ENCODE data around the gene PEBP1. TPM values are rescaled to one million over a fixed set of nuclear protein-coding genes. Genes with fewer than 3 reads are reported as not detected.
A peak's percentile ranks its signal among the peaks of the same experiment; 100 is the strongest.

The PEBP1 gene
- polyA plus RNA-seq, 1 donor (not counting 4 experiments of a cell fraction or from before 2014, with no cell fraction given) = 197 TPM

- Histone ChIP-seq H3K4me2 (ENCODE audit: control insufficient read depth, extremely low read depth, insufficient read depth, low read depth, low read length) (peak overlapping the region; percentile 72), H3K9me3 (ENCODE audit: control insufficient read depth, low read depth, low read length) (no peaks in the 10 kb centered on the region), H3K4me1 (ENCODE audit: control insufficient read depth, extremely low read depth, insufficient read depth, low read length) (peaks cover 7% of the 10 kb centered on the region), H3K79me2 (ENCODE audit: control insufficient read depth, insufficient read depth, low read length) (peaks cover 29% of the 10 kb centered on the region), H3K36me3 (ENCODE audit: control insufficient read depth in 2 of 2, extremely low read depth in 1 of 2, insufficient read depth in 2 of 2, low read length in 2 of 2) (peaks cover 11 to 12% of the 10 kb centered on the region in 2 experiments), H3K27me3 (ENCODE audit: control insufficient read depth, extremely low read depth, insufficient read depth, low read length) (no peaks in the 10 kb centered on the region), H3K9ac (ENCODE audit: control insufficient read depth, extremely low read depth, insufficient read depth, low read length) (peak overlapping the region; percentile 93), H3K9me1 (ENCODE audit: control insufficient read depth, extremely low read depth, insufficient read depth, low read length) (no peaks in the 10 kb centered on the region), H3K4me3 (ENCODE audit: control insufficient read depth in 2 of 3, extremely low read depth in 1 of 3, insufficient read depth in 2 of 3, low read depth in 1 of 3, low read length in 3 of 3) (peak overlapping the region; percentile 78 to 99 (median 86)), H4K20me1 (ENCODE audit: control insufficient read depth, extremely low read depth, insufficient read depth, low read length) (no peaks in the 10 kb centered on the region), H2AFZ (ENCODE audit: control insufficient read depth, low read length) (peak overlapping the region; percentile 93), H3K27ac (ENCODE audit: control insufficient read depth, insufficient read depth, low read length) (peak overlapping the region; percentile 73)
- dilution Hi-C loops (cut with MboI; ENCODE audit: extremely low pct_ligation_motif_present, low sequenced_read_pairs) = no loop called here
- DNase-seq (ENCODE audit: low read depth, low spot score) (no peak), FAIRE-seq (no peak)
- TF ChIP-seq EZH2 (IDR thresholded peaks at IDR 0.05; ENCODE audit: low read length) = no peak
- TF ChIP-seq CTCF (optimal IDR thresholded peaks at IDR 0.05 in 1 of 3, IDR thresholded peaks at IDR 0.05 in 1 of 3, conservative IDR thresholded peaks at IDR 0.05 in 1 of 3; ENCODE audit: extremely low read depth in 1 of 3, insufficient read depth in 2 of 3, low read length in 3 of 3) = no peak
These were observed 657 bp downstream of the PEBP1 start for GRCh38 chr12:118136559-118137003.

GRCh38 chr12:118137148-118137678 is 1.3 kb downstream of the PEBP1 start:
- H2AFZ ChIP-seq (ENCODE audit: control insufficient read depth, low read length) = no peak overlapping the region
- peaks cover 7% of the 10 kb centered on the region for H3K4me1 ChIP-seq (ENCODE audit: control insufficient read depth, extremely low read depth, insufficient read depth, low read length)
- H3K79me2 ChIP-seq (ENCODE audit: control insufficient read depth, insufficient read depth, low read length) = peaks cover 29% of the 10 kb centered on the region
- peaks cover 11 to 12% of the 10 kb centered on the region in 2 experiments for H3K36me3 ChIP-seq (ENCODE audit: control insufficient read depth in 2 of 2, extremely low read depth in 1 of 2, insufficient read depth in 2 of 2, low read length in 2 of 2)
- no peak for TF ChIP-seq EZH2 (IDR thresholded peaks at IDR 0.05; ENCODE audit: low read length)
- no peaks in the 10 kb centered on the region for H3K9me3 ChIP-seq (ENCODE audit: control insufficient read depth, low read depth, low read length)
- no peaks in the 10 kb centered on the region for H3K9me1 ChIP-seq (ENCODE audit: control insufficient read depth, extremely low read depth, insufficient read depth, low read length)
- FAIRE-seq (no peak), DNase-seq (ENCODE audit: low read depth, low spot score) (no peak)
- peak overlapping the region; percentile 78 to 99 (median 86) for H3K4me3 ChIP-seq (ENCODE audit: control insufficient read depth in 2 of 3, extremely low read depth in 1 of 3, insufficient read depth in 2 of 3, low read depth in 1 of 3, low read length in 3 of 3)
- no peaks in the 10 kb centered on the region for H4K20me1 ChIP-seq (ENCODE audit: control insufficient read depth, extremely low read depth, insufficient read depth, low read length)
- H3K27me3 ChIP-seq (ENCODE audit: control insufficient read depth, extremely low read depth, insufficient read depth, low read length) = no peaks in the 10 kb centered on the region
- dilution Hi-C loops (cut with MboI; ENCODE audit: extremely low pct_ligation_motif_present, low sequenced_read_pairs) = no loop called here
- H3K9ac ChIP-seq (ENCODE audit: control insufficient read depth, extremely low read depth, insufficient read depth, low read length) = peak overlapping the region; percentile 93
- peak overlapping the region; percentile 73 for H3K27ac ChIP-seq (ENCODE audit: control insufficient read depth, insufficient read depth, low read length)
- peak overlapping the region; percentile 72 for H3K4me2 ChIP-seq (ENCODE audit: control insufficient read depth, extremely low read depth, insufficient read depth, low read depth, low read length)

GRCh38 chr12:118140825-118141224 is 4.9 kb downstream of the PEBP1 start:
- H3K4me3 ChIP-seq (ENCODE audit: control insufficient read depth in 2 of 3, extremely low read depth in 1 of 3, insufficient read depth in 2 of 3, low read depth in 1 of 3, low read length in 3 of 3) = no peak overlapping the region
- dilution Hi-C loops (cut with MboI; ENCODE audit: extremely low pct_ligation_motif_present, low sequenced_read_pairs) = no loop called here
- no peak overlapping the region for H3K27ac ChIP-seq (ENCODE audit: control insufficient read depth, insufficient read depth, low read length)
- DNase-seq (ENCODE audit: low read depth, low spot score) = no peak
- H3K79me2 ChIP-seq (ENCODE audit: control insufficient read depth, insufficient read depth, low read length) = peaks cover 28% of the 10 kb centered on the region
- no peaks in the 10 kb centered on the region for H4K20me1 ChIP-seq (ENCODE audit: control insufficient read depth, extremely low read depth, insufficient read depth, low read length)
- H3K4me1 ChIP-seq (ENCODE audit: control insufficient read depth, extremely low read depth, insufficient read depth, low read length) = peaks cover 4% of the 10 kb centered on the region
- TF ChIP-seq EZH2 (IDR thresholded peaks at IDR 0.05; ENCODE audit: low read length) (no peak), CTCF (optimal IDR thresholded peaks at IDR 0.05 in 1 of 3, IDR thresholded peaks at IDR 0.05 in 1 of 3, conservative IDR thresholded peaks at IDR 0.05 in 1 of 3; ENCODE audit: extremely low read depth in 1 of 3, insufficient read depth in 2 of 3, low read length in 3 of 3) (no peak)
- no peak overlapping the region for H2AFZ ChIP-seq (ENCODE audit: control insufficient read depth, low read length)
- H3K27me3 ChIP-seq (ENCODE audit: control insufficient read depth, extremely low read depth, insufficient read depth, low read length) = no peaks in the 10 kb centered on the region
- H3K9me1 ChIP-seq (ENCODE audit: control insufficient read depth, extremely low read depth, insufficient read depth, low read length) = no peaks in the 10 kb centered on the region
- no peak overlapping the region for H3K4me2 ChIP-seq (ENCODE audit: control insufficient read depth, extremely low read depth, insufficient read depth, low read depth, low read length)
- FAIRE-seq = no peak
- no peak overlapping the region for H3K9ac ChIP-seq (ENCODE audit: control insufficient read depth, extremely low read depth, insufficient read depth, low read length)
- no peaks in the 10 kb centered on the region for H3K9me3 ChIP-seq (ENCODE audit: control insufficient read depth, low read depth, low read length)
- peaks cover 24 to 28% of the 10 kb centered on the region in 2 experiments for H3K36me3 ChIP-seq (ENCODE audit: control insufficient read depth in 2 of 2, extremely low read depth in 1 of 2, insufficient read depth in 2 of 2, low read length in 2 of 2)

Measured in keratinocyte (primary cell).